SK-N-MC (cell line): ENCODE measurements around the gene RPL10.

ENCODE experiments used
- EZH2 ChIP-seq: fragments of 200-600 bp; sonication (generic); IDR thresholded peaks from one replicate; pipeline ENCODE4 v1.6.1; 2017; ENCODE audit warnings: antibody characterized with exemption
- POLR2AphosphoS5 ChIP-seq: IDR thresholded peaks from 2 replicates; pipeline ENCODE4 v1.6.1; 2012; ENCODE audit warnings: mild to moderate bottlenecking, low read depth, low read length, borderline replicate concordance

DNA sequence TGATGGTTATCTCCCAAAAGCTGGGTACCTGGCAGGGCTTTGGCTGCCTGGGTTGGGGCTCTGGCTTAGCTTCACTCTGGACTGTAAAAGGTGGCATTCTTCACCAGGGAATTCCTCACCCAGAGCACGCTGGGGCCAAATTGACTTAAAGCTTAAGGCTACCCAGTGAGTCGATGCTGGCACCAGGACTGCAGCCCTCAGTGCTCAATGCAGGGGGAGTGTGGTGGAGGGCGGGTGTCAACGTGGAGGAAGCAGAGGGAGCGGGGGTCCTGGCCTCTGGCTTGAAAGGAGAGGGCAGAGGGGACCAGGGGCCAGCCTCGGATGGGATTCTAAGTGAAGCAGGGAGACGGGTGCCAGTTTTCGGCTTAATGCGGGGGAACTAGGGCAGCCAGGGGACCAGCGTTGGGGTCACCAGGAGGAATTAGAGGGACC is 45.3 kb downstream of the RPL10 start:
- TF ChIP-seq EZH2: no peak
- TF ChIP-seq POLR2AphosphoS5: no peak
